ENCODE data around the gene NIN.
"Not testable (repeated sequence)": the region's sequence is repeated elsewhere in the genome, so short reads cannot be mapped to it uniquely, and the experiment has no call there.

Gene NIN

DNA sequence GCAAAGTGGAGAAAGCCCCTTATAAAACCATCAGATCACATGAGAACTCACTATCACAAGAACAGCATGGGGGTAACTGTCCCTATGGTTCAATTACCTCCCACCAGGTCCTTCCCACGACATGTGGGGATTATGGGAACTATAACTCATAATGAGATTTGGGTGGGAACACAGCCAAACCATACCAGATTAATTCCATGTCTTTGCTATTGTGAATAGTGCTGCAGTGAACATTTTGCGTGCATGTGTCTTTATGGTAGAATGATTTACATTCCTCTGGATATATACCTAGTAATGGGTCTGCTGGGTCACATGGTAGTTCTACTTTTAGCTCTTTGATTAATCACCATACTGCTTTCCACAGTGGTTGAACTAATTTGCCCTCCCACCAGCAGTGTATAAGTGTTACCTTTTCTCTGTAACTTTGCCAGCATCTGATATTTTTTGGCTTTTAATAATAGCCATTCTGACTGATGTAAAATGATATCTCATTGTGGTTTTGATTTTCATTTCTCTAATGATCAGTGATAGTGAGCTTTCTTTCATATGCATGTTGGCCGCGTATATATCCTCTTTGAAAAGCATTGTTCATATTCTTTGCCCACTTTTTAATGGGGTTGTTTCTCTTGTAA, 133.2 kb downstream of the NIN start:
- no peaks in the 10 kb centered on the region for H3K27me3 ChIP-seq (replicated peaks)
- no peak overlapping the region for H3K4me3 ChIP-seq (ENCODE audit: low read depth, low read length)
- H3K36me3 ChIP-seq (replicated peaks) = no peaks in the 10 kb centered on the region
- DNase-seq = no peak
- TF ChIP-seq, protein P1, sequence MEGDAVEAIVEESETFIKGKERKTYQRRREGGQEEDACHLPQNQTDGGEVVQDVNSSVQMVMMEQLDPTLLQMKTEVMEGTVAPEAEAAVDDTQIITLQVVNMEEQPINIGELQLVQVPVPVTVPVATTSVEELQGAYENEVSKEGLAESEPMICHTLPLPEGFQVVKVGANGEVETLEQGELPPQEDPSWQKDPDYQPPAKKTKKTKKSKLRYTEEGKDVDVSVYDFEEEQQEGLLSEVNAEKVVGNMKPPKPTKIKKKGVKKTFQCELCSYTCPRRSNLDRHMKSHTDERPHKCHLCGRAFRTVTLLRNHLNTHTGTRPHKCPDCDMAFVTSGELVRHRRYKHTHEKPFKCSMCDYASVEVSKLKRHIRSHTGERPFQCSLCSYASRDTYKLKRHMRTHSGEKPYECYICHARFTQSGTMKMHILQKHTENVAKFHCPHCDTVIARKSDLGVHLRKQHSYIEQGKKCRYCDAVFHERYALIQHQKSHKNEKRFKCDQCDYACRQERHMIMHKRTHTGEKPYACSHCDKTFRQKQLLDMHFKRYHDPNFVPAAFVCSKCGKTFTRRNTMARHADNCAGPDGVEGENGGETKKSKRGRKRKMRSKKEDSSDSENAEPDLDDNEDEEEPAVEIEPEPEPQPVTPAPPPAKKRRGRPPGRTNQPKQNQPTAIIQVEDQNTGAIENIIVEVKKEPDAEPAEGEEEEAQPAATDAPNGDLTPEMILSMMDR (IDR thresholded peaks at IDR 0.05; ENCODE audit: low read depth, low read length, missing control alignments) = no peak
- H3K27ac ChIP-seq = no peak overlapping the region
- in situ Hi-C loops (cut with HindIII; ENCODE audit: low pct_ligation_motif_present, low sequenced_read_pairs) = no loop called here

GRCh38 chr14:50694260-50694659, 136.7 kb downstream of the NIN start:
- H3K27me3 ChIP-seq (replicated peaks); H3K4me3 ChIP-seq (ENCODE audit: low read depth, low read length); DNase-seq; in situ Hi-C loops (cut with HindIII; ENCODE audit: low pct_ligation_motif_present, low sequenced_read_pairs); H3K27ac ChIP-seq; H3K36me3 ChIP-seq (replicated peaks): not testable (repeated sequence)

- Histone ChIP-seq H3K27ac (no peak overlapping the region), H3K4me3 (ENCODE audit: low read depth, low read length) (no peak overlapping the region), H3K27me3 (replicated peaks) (no peaks in the 10 kb centered on the region), H3K36me3 (replicated peaks) (no peaks in the 10 kb centered on the region)
- TF ChIP-seq, protein P1 (IDR thresholded peaks at IDR 0.05; ENCODE audit: low read depth, low read length, missing control alignments) = no peak
- no peak for DNase-seq
- in situ Hi-C loops (cut with HindIII; ENCODE audit: low pct_ligation_motif_present, low sequenced_read_pairs) = no loop called here
Measured at GRCh38 chr14:50688875-50689274, 142.1 kb downstream of the NIN start.

- no peak overlapping the region for H3K27ac ChIP-seq
- no peak overlapping the region for H3K4me3 ChIP-seq (ENCODE audit: low read depth, low read length)
- TF ChIP-seq, protein P1 (IDR thresholded peaks at IDR 0.05; ENCODE audit: low read depth, low read length, missing control alignments) = no peak
- H3K36me3 ChIP-seq (replicated peaks) = no peaks in the 10 kb centered on the region
- in situ Hi-C loops (cut with HindIII; ENCODE audit: low pct_ligation_motif_present, low sequenced_read_pairs) = no loop called here
- DNase-seq = no peak
- no peaks in the 10 kb centered on the region for H3K27me3 ChIP-seq (replicated peaks)
Measured at GRCh38 chr14:50679674-50680073, 151.3 kb downstream of the NIN start.

- Histone ChIP-seq H3K27me3 (replicated peaks) (no peaks in the 10 kb centered on the region), H3K36me3 (replicated peaks) (no peaks in the 10 kb centered on the region), H3K27ac (peak overlapping the region; percentile 2), H3K4me3 (ENCODE audit: low read depth, low read length) (no peak overlapping the region)
- DNase-seq = no peak
- TF ChIP-seq, protein P1 (IDR thresholded peaks at IDR 0.05; ENCODE audit: low read depth, low read length, missing control alignments) = no peak
- in situ Hi-C loops (cut with HindIII; ENCODE audit: low pct_ligation_motif_present, low sequenced_read_pairs) = no loop called here
Measured at GRCh38 chr14:50678163-50678562, 152.8 kb downstream of the NIN start.

DNA sequence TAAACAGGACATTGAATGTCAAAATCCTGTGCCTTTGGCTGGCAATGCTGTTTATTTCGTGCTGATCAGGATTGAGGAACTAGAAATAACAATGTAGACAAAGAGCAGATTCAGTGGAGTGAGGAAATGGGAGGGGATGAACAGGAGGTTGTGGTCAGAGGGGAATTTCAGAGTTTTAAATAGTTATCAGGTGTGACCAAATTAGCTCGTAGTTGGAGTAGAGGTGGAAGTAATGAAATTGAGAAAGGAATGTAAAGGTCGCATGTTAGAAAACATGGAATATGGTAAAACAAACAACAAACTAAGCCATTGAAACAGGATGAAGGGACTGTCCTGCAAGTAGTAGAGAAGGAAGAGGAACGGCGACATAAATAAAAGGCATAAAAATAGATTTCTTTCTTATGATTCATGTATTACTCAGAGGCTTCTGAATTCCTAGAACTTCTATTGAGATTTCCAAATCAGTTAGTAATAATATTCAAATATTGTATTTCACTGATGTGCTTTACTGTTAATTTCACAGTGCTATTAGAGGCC, 153.4 kb downstream of the NIN start:
- TF ChIP-seq, protein P1 (IDR thresholded peaks at IDR 0.05; ENCODE audit: low read depth, low read length, missing control alignments) = no peak
- Histone ChIP-seq H3K27me3 (replicated peaks) (no peaks in the 10 kb centered on the region), H3K4me3 (ENCODE audit: low read depth, low read length) (peak overlapping the region; percentile 35), H3K36me3 (replicated peaks) (no peaks in the 10 kb centered on the region), H3K27ac (peak overlapping the region; percentile 69)
- in situ Hi-C loops (cut with HindIII; ENCODE audit: low pct_ligation_motif_present, low sequenced_read_pairs) = no loop called here
- peak; percentile 39 for DNase-seq
